Measurements from ENCODE around the gene ZNF90. TPM values are rescaled to one million over a fixed set of nuclear protein-coding genes. Genes with fewer than 3 reads are reported as not detected.
"Not testable (repeated sequence)": the region's sequence is repeated elsewhere in the genome, so short reads cannot be mapped to it uniquely, and the experiment has no call there.

Gene ZNF90
- total RNA-seq, 4 donors from 2014 or later = 0.70 to 10.7 (median 4.3) TPM

- Histone ChIP-seq H3K27me3 (no peaks in the 10 kb centered on the region), H3K4me3 (no peak overlapping the region), H3K4me1 (no peaks in the 10 kb centered on the region), H3K36me3 (no peaks in the 10 kb centered on the region), H3K9me3 (no peaks in the 10 kb centered on the region), H3K27ac (no peak overlapping the region)
- no peak for DNase-seq
- TF ChIP-seq CTCF (IDR thresholded peaks at IDR 0.05) (no peak), POLR2A (IDR thresholded peaks at IDR 0.05) (no peak)
These were observed 2.9 kb downstream of the ZNF90 start for GRCh38 chr19:20080656-20081055.

GRCh38 chr19:20082232-20082833, 4.5 kb downstream of the ZNF90 start:
- H3K27me3 ChIP-seq, DNase-seq, H3K27ac ChIP-seq, H3K4me3 ChIP-seq, H3K4me1 ChIP-seq, H3K36me3 ChIP-seq, H3K9me3 ChIP-seq: not testable (repeated sequence)

GRCh38 chr19:20082876-20083275, 5.1 kb downstream of the ZNF90 start:
- H3K27ac ChIP-seq, H3K9me3 ChIP-seq, DNase-seq: not testable (repeated sequence)

GRCh38 chr19:20102097-20102496, 24.3 kb downstream of the ZNF90 start:
- H3K36me3 ChIP-seq = no peaks in the 10 kb centered on the region
- H3K4me1 ChIP-seq = no peaks in the 10 kb centered on the region
- TF ChIP-seq CTCF (IDR thresholded peaks at IDR 0.05) (no peak), POLR2A (IDR thresholded peaks at IDR 0.05) (no peak)
- peaks cover 0 to 29% (median 0%) of the 10 kb centered on the region in 4 donors for H3K9me3 ChIP-seq
- no peak overlapping the region for H3K27ac ChIP-seq
- H3K4me3 ChIP-seq = no peak overlapping the region
- no peaks in the 10 kb centered on the region for H3K27me3 ChIP-seq
- DNase-seq = no peak

More at GRCh38 chr19:20082876-20083275, 5.1 kb downstream of the ZNF90 start:
- H3K4me3 ChIP-seq, H3K4me1 ChIP-seq, H3K27me3 ChIP-seq, H3K36me3 ChIP-seq: not testable (repeated sequence)

- DNase-seq = no peak
- no peaks in the 10 kb centered on the region for H3K27me3 ChIP-seq
- H3K4me3 ChIP-seq = no peak overlapping the region
- H3K27ac ChIP-seq = no peak overlapping the region
- H3K36me3 ChIP-seq = no peaks in the 10 kb centered on the region
- H3K4me1 ChIP-seq = no peaks in the 10 kb centered on the region
- H3K9me3 ChIP-seq = peaks cover 0 to 31% (median 0%) of the 10 kb centered on the region in 4 donors
- TF ChIP-seq POLR2A (IDR thresholded peaks at IDR 0.05) (no peak), CTCF (IDR thresholded peaks at IDR 0.05) (no peak)
These were observed 25.4 kb downstream of the ZNF90 start for GRCh38 chr19:20103091-20103740.

GRCh38 chr19:20107301-20107700, 29.5 kb downstream of the ZNF90 start:
- no peak for DNase-seq
- no peaks in the 10 kb centered on the region for H3K4me1 ChIP-seq
- H3K27ac ChIP-seq = no peak overlapping the region
- H3K27me3 ChIP-seq = no peaks in the 10 kb centered on the region
- H3K4me3 ChIP-seq = no peak overlapping the region
- peaks cover 0 to 13% (median 0%) of the 10 kb centered on the region in 4 donors for H3K9me3 ChIP-seq
- H3K36me3 ChIP-seq = no peaks in the 10 kb centered on the region
- TF ChIP-seq POLR2A (IDR thresholded peaks at IDR 0.05) = no peak

GRCh38 chr19:20118064-20118839, 40.5 kb downstream of the ZNF90 start:
- H3K36me3 ChIP-seq, H3K4me1 ChIP-seq, H3K27me3 ChIP-seq, H3K27ac ChIP-seq, DNase-seq, H3K4me3 ChIP-seq: not testable (repeated sequence)
- peaks cover 0 to 81% (median 15%) of the 10 kb centered on the region in 4 donors for H3K9me3 ChIP-seq

Data from Peyer's patch (tissue), 4 donors.